NCI-H2196 treated with DMSO at 0.1 percent for 48 hours (cell line): ENCODE data around the gene TSPY1.
"Not testable (repeated sequence)": the region's sequence is repeated elsewhere in the genome, so short reads cannot be mapped to it uniquely, and the experiment has no call there.

ENCODE experiments used
- DNase-seq: peaks from one replicate; lab custom pipeline; 2025; ENCODE audit not compliant: unreplicated experiment; lab: John Stamatoyannopoulos, UW

TSPY1 gene, protein sequence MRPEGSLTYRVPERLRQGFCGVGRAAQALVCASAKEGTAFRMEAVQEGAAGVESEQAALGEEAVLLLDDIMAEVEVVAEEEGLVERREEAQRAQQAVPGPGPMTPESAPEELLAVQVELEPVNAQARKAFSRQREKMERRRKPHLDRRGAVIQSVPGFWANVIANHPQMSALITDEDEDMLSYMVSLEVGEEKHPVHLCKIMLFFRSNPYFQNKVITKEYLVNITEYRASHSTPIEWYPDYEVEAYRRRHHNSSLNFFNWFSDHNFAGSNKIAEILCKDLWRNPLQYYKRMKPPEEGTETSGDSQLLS

DNA sequence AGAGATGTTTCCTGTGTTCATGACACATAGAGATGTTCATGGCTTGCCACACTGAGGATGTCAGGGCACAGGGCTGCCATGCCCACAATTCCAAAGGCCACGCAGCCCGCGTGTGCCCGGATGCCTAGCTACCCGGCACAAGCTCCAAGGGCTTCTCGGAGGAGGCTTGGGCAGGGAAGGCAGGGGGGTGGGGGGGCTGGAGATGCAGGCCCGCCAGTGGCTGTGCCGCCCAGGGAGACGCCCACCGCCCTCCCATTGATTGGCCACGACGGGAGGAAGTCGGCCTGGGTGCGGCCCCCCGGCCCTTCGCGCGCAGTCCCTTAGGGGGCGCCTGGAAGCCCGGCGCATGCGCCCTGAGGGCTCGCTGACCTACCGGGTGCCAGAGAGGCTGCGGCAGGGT, at the start of gene TSPY1:
TSS of gene TSPY1 (plus strand) at position 301 of the 400 bp plus-strand sequence. CDS start at position 347, 46 bp downstream.
- DNase-seq = not testable (repeated sequence)

DNA sequence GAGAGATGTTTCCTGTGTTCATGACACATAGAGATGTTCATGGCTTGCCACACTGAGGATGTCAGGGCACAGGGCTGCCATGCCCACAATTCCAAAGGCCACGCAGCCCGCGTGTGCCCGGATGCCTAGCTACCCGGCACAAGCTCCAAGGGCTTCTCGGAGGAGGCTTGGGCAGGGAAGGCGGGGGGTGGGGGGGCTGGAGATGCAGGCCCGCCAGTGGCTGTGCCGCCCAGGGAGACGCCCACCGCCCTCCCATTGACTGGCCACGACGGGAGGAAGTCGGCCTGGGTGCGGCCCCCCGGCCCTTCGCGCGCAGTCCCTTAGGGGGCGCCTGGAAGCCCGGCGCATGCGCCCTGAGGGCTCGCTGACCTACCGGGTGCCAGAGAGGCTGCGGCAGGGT, 20.2 kb downstream of the TSPY1 start, which contains the start of gene TSPY9:
TSS of gene TSPY9 (plus strand) at position 301 of the 400 bp plus-strand sequence. CDS start at position 347, 46 bp downstream.
- DNase-seq = not testable (repeated sequence)

DNA sequence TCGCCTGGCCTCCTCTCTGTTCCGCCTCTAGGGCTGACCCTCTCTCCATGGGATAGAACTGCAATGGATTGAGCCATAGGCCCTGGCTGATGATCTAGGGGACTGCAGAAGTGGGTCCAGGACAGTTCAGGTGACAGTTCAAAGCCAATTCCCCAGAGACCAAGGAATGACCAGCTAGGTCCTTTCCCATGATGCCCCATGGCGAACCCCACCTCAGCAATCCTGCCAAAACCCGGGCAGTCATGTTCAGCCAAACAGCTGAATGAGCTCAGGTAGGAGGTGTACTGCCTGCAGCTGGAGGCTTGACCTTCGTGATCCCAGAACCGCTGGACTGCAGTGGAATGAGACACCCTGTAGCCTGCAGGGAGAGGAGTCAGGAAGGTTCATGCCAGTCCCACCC, 37.6 kb downstream of the TSPY1 start:
- not testable (repeated sequence) for DNase-seq

DNA sequence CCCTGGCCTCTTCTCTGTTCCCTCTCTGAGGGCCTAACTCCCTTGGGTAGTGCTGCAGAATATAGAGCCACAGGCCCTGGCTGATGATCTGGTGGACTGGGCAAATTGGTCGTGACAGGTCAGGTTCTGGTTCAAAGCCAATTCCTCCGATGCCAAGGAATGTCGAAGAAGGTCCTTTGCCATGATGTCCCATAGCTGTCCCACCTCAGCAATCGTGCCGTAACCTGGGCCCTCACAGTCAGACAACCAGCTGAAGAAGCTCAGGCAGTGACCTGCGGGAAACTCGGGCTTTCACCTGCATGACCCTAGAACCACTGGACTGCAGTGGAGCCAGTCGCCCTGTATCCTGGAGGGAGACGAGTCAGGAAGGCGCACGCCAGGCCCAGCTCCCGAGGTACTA, 49.5 kb downstream of the TSPY1 start:
- not testable (repeated sequence) for DNase-seq
